Lung (tissue), 12 donors: Measurements from ENCODE around the gene DUSP3. TPM values are rescaled to one million over a fixed set of nuclear protein-coding genes. Genes with fewer than 3 reads are reported as not detected.
A peak's percentile ranks its signal among the peaks of the same experiment; 100 is the strongest.

Source experiments
- ATAC-seq: fragments of 200-7000 bp; cut with Tn5 transposase; one replicate; pipeline ENCODE4 v1.9.1; 2020; ENCODE audit warnings: moderate number of reproducible peaks; ENCODE audit not compliant: insufficient read depth, low FRiP score
- DNase-seq, 3 donors: peaks; one replicate each; pipeline ENCODE4 v3.0.0-alpha.2; 2013 to 2017
- H3K27ac ChIP-seq, 2 donors: one replicate each; pipeline ENCODE4 v1.5.1; 2013; ENCODE audit warnings: mild to moderate bottlenecking in 2 of 2, moderate library complexity in 2 of 2, control low read depth in 1 of 2, inconsistent platforms in 1 of 2, low read depth in 1 of 2, low read length in 1 of 2
- H3K27me3 ChIP-seq, 3 donors: one replicate each; pipeline ENCODE4 v1.5.1; 2013; ENCODE audit warnings: low read length in 2 of 3; ENCODE audit not compliant: control insufficient read depth in 3 of 3, insufficient read depth in 3 of 3
- H3K36me3 ChIP-seq, 4 donors: one replicate each; pipeline ENCODE4 v1.5.1; 2013; ENCODE audit warnings: low read length in 4 of 4, mild to moderate bottlenecking in 1 of 4, moderate library complexity in 1 of 4; ENCODE audit not compliant: control insufficient read depth in 4 of 4, insufficient read depth in 4 of 4
- H3K4me1 ChIP-seq, 5 donors: one replicate each; pipeline ENCODE4 v1.5.1; 2013; ENCODE audit warnings: low read length in 5 of 5, mild to moderate bottlenecking in 2 of 5, moderate library complexity in 1 of 5; ENCODE audit not compliant: control insufficient read depth in 5 of 5, insufficient read depth in 5 of 5
- H3K4me3 ChIP-seq: one replicate; pipeline ENCODE4 v1.5.1; 2013; ENCODE audit warnings: mild to moderate bottlenecking, control low read depth, moderate library complexity
- H3K9ac ChIP-seq, 2 donors: one replicate each; pipeline ENCODE4 v1.5.1; 2013; ENCODE audit warnings: low read length in 2 of 2, control low read depth in 1 of 2; ENCODE audit not compliant: insufficient read depth in 1 of 2
- H3K9me3 ChIP-seq, 4 donors: one replicate each; pipeline ENCODE4 v1.5.1; 2013; ENCODE audit warnings: low read length in 3 of 4, mild to moderate bottlenecking in 1 of 4, moderate library complexity in 1 of 4; ENCODE audit not compliant: control insufficient read depth in 4 of 4, insufficient read depth in 3 of 4
- WGBS, 2 donors: extraction: QIAGEN DNeasy Blood & Tissue Kit; methylation state at CpG; one replicate each; pipeline ENCODE4 v1.1.7; 2013; 5-methylcytosine and 5-hydroxymethylcytosine counted together
- polyA plus RNA-seq, 2 donors: library from polyadenylated mRNA; stranded (reverse); fragments of 200-250 nt; gene quantifications; one replicate each; pipeline ENCODE4 v1.2.1, GENCODE V29; 2013
- total RNA-seq, 2 donors: library from RNA; depleted of rRNA in 1 of 2; stranded (reverse); fragments of >200 nt in 1 of 2; gene quantifications; one replicate each; pipeline ENCODE4 v1.2.1, GENCODE V29; 2014 to 2021
- TF ChIP-seq, protein P1 (sequence below): IDR thresholded peaks from 2 replicates; pipeline ENCODE4 v1.5.1; 2012; ENCODE audit warnings: mild to moderate bottlenecking; ENCODE audit errors: control extremely low read depth, extremely low read depth
- donor health status: control.
- donor health status: control.
- donor health status: Bipolar disorder and iron deficiency.
- donor health status: healthy.
- donor health status: DM: yes; HTN: yes; CAD: no.

Gene DUSP3
- total and polyA plus RNA-seq, 4 donors, result 49.6 to 86.3 (median 66.5) TPM

DNA sequence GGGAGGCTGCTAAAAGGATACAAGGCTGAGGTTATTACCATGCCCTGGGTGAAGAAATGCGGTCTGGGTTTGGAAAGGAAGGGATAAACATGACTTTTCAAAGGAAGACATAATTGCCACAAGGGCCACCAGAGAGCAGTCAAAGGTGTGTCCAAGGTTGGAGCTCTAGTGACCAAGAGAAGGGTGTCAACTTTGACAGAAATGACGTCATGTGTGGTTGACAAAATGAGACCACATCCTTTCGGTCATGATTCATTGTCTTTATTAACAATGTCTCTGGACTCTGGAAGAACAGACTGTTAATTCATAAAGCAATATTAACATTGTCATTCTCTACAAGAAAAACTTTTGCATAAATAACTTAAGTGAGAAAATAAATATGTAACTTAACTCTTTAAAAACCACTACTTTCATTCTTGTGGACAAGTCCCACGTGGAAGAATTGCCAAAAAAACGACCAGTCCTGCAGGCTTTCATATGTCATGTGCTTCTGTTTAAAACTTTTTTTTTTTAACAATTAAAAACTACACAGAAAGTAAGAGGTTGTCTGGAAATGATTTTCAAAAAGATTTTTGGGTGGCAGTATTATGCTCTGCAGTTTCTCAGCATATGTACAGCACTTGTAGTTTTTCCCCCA, 25.2 kb downstream of the DUSP3 start:
- H3K27me3 ChIP-seq, result peaks cover 0 to 28% (median 17%) of the 10 kb centered on the region in 3 donors
- H3K27ac ChIP-seq, result no peak overlapping the region
- ATAC-seq, result no peak

DNA sequence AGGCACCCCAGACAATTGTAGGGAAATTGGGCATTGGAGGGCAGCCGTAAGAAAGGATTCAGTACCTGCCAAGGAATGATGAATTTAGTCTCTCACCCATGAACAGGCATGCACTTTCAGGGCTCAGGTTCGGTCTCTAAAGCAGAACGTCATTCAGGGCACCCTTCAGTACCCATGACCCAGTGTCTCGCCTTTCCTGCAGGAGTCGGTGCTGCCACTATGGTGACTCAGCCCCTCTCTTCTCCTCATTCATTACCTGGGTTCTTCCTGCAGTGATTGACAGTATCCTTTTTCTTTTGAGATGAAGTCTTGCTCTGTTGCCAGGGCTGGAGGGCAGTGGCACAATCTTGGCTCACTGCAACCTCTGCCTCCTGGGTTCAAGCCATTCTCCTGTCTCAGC, 28.6 kb downstream of the DUSP3 start:
- 63 to 72% methylated on average over 5 of the region's 5 CpGs for WGBS, 2 donors
- no peaks in the 10 kb centered on the region for H3K36me3 ChIP-seq
- H3K9ac ChIP-seq, result no peak overlapping the region
- peaks cover 0 to 21% (median 11%) of the 10 kb centered on the region in 3 donors for H3K27me3 ChIP-seq
- no peak overlapping the region for H3K4me3 ChIP-seq
- no peak for DNase-seq
- H3K9me3 ChIP-seq, result no peaks in the 10 kb centered on the region
- TF ChIP-seq, protein P1, sequence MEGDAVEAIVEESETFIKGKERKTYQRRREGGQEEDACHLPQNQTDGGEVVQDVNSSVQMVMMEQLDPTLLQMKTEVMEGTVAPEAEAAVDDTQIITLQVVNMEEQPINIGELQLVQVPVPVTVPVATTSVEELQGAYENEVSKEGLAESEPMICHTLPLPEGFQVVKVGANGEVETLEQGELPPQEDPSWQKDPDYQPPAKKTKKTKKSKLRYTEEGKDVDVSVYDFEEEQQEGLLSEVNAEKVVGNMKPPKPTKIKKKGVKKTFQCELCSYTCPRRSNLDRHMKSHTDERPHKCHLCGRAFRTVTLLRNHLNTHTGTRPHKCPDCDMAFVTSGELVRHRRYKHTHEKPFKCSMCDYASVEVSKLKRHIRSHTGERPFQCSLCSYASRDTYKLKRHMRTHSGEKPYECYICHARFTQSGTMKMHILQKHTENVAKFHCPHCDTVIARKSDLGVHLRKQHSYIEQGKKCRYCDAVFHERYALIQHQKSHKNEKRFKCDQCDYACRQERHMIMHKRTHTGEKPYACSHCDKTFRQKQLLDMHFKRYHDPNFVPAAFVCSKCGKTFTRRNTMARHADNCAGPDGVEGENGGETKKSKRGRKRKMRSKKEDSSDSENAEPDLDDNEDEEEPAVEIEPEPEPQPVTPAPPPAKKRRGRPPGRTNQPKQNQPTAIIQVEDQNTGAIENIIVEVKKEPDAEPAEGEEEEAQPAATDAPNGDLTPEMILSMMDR, result no peak
- peaks cover 0 to 10% (median 0%) of the 10 kb centered on the region in 5 donors for H3K4me1 ChIP-seq
- no peak overlapping the region for H3K27ac ChIP-seq
- ATAC-seq, result no peak

More for the DNA sequence above, 25.2 kb downstream of the DUSP3 start:
- TF ChIP-seq, protein P1, result no peak
- Histone ChIP-seq H3K9me3 (peaks cover 0 to 4% (median 0%) of the 10 kb centered on the region in 4 donors), H3K9ac (no peak overlapping the region), H3K4me1 (peaks cover 0 to 7% (median 6%) of the 10 kb centered on the region in 5 donors), H3K36me3 (no peaks in the 10 kb centered on the region), H3K4me3 (no peak overlapping the region)
- WGBS, 2 donors, result 56 to 60% methylated on average over 5 of the region's 5 CpGs
- peak in 1 of 3 donors; percentile 20 for DNase-seq

DNA sequence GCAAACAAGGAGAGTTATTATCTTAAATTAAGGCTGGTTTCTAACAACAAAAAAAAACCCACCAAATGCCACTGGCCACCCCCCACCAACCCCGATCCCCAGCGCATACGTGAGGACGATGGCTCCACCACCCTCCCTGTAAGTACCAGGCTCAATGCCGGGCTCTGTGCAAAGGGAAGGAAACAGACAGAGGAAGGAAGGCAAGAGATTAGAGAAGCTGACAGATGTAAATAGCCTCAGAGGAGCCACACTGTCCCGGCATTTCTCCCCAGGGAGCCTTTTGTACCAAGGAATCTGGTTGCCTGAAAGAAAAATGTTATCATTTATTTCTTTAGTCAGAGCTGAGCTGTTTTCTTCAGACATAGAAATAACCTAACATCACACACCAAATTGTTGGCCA, 33.2 kb downstream of the DUSP3 start:
- Histone ChIP-seq H3K4me3 (no peak overlapping the region), H3K9ac (no peak overlapping the region), H3K9me3 (peaks cover 0 to 1% (median 0%) of the 10 kb centered on the region in 4 donors), H3K27me3 (peaks cover 0 to 12% (median 5%) of the 10 kb centered on the region in 3 donors), H3K36me3 (no peaks in the 10 kb centered on the region), H3K4me1 (peaks cover 0 to 14% (median 0%) of the 10 kb centered on the region in 5 donors), H3K27ac (peak overlapping the region in 1 of 2 donors; percentile 61)
- TF ChIP-seq, protein P1, result no peak
- ATAC-seq, result no peak
- 2 to 9% methylated on average over 6 of the region's 6 CpGs for WGBS, 2 donors
- no peak for DNase-seq
